K562 (cell line): Measurements from ENCODE around the gene NXT1. TPM values are rescaled to one million over a fixed set of nuclear protein-coding genes. Genes with fewer than 3 reads are reported as not detected.

ENCODE experiments used
- ARNT ChIP-seq, 2 experiments: fragments of 450-650 bp; IDR thresholded peaks; 2 replicates each; pipeline ENCODE4 v1.6.1; 2016; ENCODE audit warnings: mild to moderate bottlenecking in 1 of 2
- ATF7 ChIP-seq: fragments of 450-650 bp; IDR thresholded peaks from 2 replicates; pipeline ENCODE4 v1.7.1; 2014; ENCODE audit warnings: mild to moderate bottlenecking, moderate library complexity
- C11orf30 ChIP-seq: fragments of 450-650 bp; IDR thresholded peaks from 2 replicates; pipeline ENCODE4 v1.6.1; 2016; ENCODE audit warnings: low read depth, mild to moderate bottlenecking
- CHD1 ChIP-seq: fragments of 200-600 bp; sonication (generic); IDR thresholded peaks from one replicate; pipeline ENCODE4 v1.6.1; 2012; ENCODE audit warnings: mild to moderate bottlenecking, moderate library complexity, low read length, inconsistent platforms
- CHD4 ChIP-seq: fragments of 200-600 bp; sonication (generic); IDR thresholded peaks from 3 replicates; pipeline ENCODE4 v1.6.1; 2012; ENCODE audit warnings: low read depth, mild to moderate bottlenecking, mixed read lengths, low read length, inconsistent platforms; ENCODE audit not compliant: insufficient read depth, insufficient replicate concordance, poor library complexity, severe bottlenecking
- GATAD2A ChIP-seq: fragments of 450-650 bp; IDR thresholded peaks from 2 replicates; pipeline ENCODE4 v1.6.1; 2017
- HEY1 ChIP-seq: fragments of 250-450 bp; sonication (Bioruptor Pico); IDR thresholded peaks from 2 replicates; pipeline ENCODE4 v1.5.0; 2020; ENCODE audit warnings: mild to moderate bottlenecking, moderate library complexity, borderline replicate concordance
- KDM2B ChIP-seq: fragments of 250-450 bp; sonication (Bioruptor Pico); IDR thresholded peaks from 2 replicates; pipeline ENCODE4 v1.8.0; 2021; ENCODE audit warnings: mild to moderate bottlenecking, moderate library complexity
- KLF1 ChIP-seq: fragments of 450-650 bp; IDR thresholded peaks from 2 replicates; pipeline ENCODE4 v1.6.1; 2016; ENCODE audit warnings: missing genetic modification characterization, missing compliant biosample characterization
- RAD51 ChIP-seq: fragments of 450-650 bp; IDR thresholded peaks from 2 replicates; pipeline ENCODE4 v1.7.1; 2016; ENCODE audit warnings: low read depth, mild to moderate bottlenecking, borderline replicate concordance
- SMAD3 ChIP-seq: fragments of 450-650 bp; formaldehyde crosslinking; conservative IDR thresholded peaks from 2 replicates; pipeline ENCODE4 v1.4.0; 2020; ENCODE audit warnings: mild to moderate bottlenecking
- STAT5B ChIP-seq: fragments of 250-450 bp; sonication (Bioruptor Pico); IDR thresholded peaks from 2 replicates; pipeline ENCODE4 v1.8.0; 2021; ENCODE audit warnings: mild to moderate bottlenecking, inconsistent platforms
- XRCC4 ChIP-seq: IDR thresholded peaks from one replicate; pipeline ENCODE4 v1.6.1; 2011; ENCODE audit not compliant: insufficient read depth, insufficient read length; ENCODE audit errors: extremely low read depth
- XRCC5 ChIP-seq: fragments of 200-400 bp; formaldehyde crosslinking; IDR thresholded peaks from 2 replicates; pipeline ENCODE4 v1.6.1; 2017; ENCODE audit warnings: low read depth, mild to moderate bottlenecking, low read length
- ZBTB8A ChIP-seq: fragments of 450-650 bp; IDR thresholded peaks from 2 replicates; pipeline ENCODE4 v1.6.1; 2018; ENCODE audit warnings: mild to moderate bottlenecking, moderate library complexity; ENCODE audit not compliant: partially characterized antibody
- ZFX ChIP-seq: sonication (generic); formaldehyde crosslinking; IDR thresholded peaks from 2 replicates; pipeline ENCODE4 v1.8.0; 2022; ENCODE audit warnings: mild to moderate bottlenecking, missing genetic modification reagents, moderate library complexity
- ZNF12 ChIP-seq: sonication (generic); formaldehyde crosslinking; IDR thresholded peaks from 2 replicates; pipeline ENCODE4 v1.4.0; 2020; ENCODE audit warnings: mild to moderate bottlenecking, missing genetic modification reagents
- ZNF3 ChIP-seq: fragments of 250-450 bp; sonication (Bioruptor Pico); IDR thresholded peaks from 2 replicates; pipeline ENCODE4 v1.5.0; 2021; ENCODE audit warnings: mild to moderate bottlenecking, moderate library complexity
- ZNF41 ChIP-seq: fragments of 250-450 bp; sonication (Bioruptor Pico); conservative IDR thresholded peaks from 2 replicates; pipeline ENCODE4 v1.4.0; 2020; ENCODE audit warnings: mild to moderate bottlenecking
- ZNF77 ChIP-seq: fragments of 250-450 bp; sonication (Bioruptor Pico); IDR thresholded peaks from 2 replicates; pipeline ENCODE4 v1.5.0; 2020
- ZNF785 ChIP-seq: fragments of 250-450 bp; sonication (Bioruptor Pico); IDR thresholded peaks from 2 replicates; pipeline ENCODE4 v1.4.0; 2020; ENCODE audit warnings: mild to moderate bottlenecking
- polyA plus RNA-seq, 8 experiments: library from polyadenylated mRNA; depleted of rRNA in 4 of 8; stranded (reverse) in 5 of 8; unstranded in 3 of 8; fragments of >200 nt; fragmentation: Nextera tagmentation in 2 of 8; fragmentation: Illumina TruSeq in 1 of 8; extraction: Ambion mirVana in 2 of 8; extraction: Trizol in 1 of 8; gene quantifications; 2 replicates each; pipeline versions ENCODE4 v1.2.1 to v1.2.3, GENCODE V29; 2011 to 2014; ENCODE audit warnings: inconsistent platforms in 1 of 8, missing spikeins in 1 of 8
- total RNA-seq, 7 experiments: library from RNA; depleted of rRNA in 6 of 7; stranded (reverse); fragments of >200 nt in 6 of 7; fragmentation: Illumina TruSeq in 2 of 7; extraction: Trizol in 2 of 7; gene quantifications; 2 replicates each; pipeline versions ENCODE4 v1.2.1 to v1.2.3, GENCODE V29; 2011 to 2021; ENCODE audit warnings: low replicate concordance in 1 of 7
- TF ChIP-seq, protein P1 (sequence below), 2 experiments: fragments of 450-650 bp; IDR thresholded peaks; 2 replicates each; pipeline ENCODE4 v1.6.1; 2018; ENCODE audit warnings: mild to moderate bottlenecking in 2 of 2, low read depth in 1 of 2; ENCODE audit not compliant: partially characterized antibody in 2 of 2
- TF ChIP-seq, protein P2 (sequence below): fragments of 250-450 bp; sonication (Bioruptor Pico); IDR thresholded peaks from 2 replicates; pipeline ENCODE4 v1.4.0; 2020; ENCODE audit warnings: borderline replicate concordance
- TF ChIP-seq, protein P3 (sequence below): sonication (generic); formaldehyde crosslinking; IDR thresholded peaks from 2 replicates; pipeline ENCODE4 v1.8.1; 2023; ENCODE audit warnings: mild to moderate bottlenecking, missing genetic modification reagents

NXT1 gene
- total and polyA plus RNA-seq, 9 of the 15 experiments (the other 6 are each of a cell fraction or from before 2014, with no cell fraction given), result 7.7 to 50.9 (median 35.6) TPM

DNA sequence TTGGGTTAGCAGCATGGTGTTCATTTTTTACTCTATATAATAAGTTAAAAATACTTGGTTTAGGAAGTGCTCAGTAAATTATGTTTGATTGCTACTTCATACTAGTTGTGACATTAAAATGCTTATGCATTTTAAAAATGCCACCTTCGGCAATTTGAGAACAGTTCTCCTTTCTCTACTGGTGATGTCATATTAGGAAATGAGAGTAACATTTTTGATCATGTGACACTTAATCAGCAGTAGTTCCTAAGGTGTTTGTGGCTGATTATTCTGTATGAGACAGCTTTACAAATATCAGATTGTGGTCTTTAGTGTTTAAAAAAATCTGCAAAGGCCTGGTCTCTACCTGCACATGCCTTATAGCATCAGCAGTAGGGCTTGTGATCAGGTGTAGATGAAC, 15.8 kb downstream of the NXT1 start (continued):
- TF ChIP-seq, protein P1, sequence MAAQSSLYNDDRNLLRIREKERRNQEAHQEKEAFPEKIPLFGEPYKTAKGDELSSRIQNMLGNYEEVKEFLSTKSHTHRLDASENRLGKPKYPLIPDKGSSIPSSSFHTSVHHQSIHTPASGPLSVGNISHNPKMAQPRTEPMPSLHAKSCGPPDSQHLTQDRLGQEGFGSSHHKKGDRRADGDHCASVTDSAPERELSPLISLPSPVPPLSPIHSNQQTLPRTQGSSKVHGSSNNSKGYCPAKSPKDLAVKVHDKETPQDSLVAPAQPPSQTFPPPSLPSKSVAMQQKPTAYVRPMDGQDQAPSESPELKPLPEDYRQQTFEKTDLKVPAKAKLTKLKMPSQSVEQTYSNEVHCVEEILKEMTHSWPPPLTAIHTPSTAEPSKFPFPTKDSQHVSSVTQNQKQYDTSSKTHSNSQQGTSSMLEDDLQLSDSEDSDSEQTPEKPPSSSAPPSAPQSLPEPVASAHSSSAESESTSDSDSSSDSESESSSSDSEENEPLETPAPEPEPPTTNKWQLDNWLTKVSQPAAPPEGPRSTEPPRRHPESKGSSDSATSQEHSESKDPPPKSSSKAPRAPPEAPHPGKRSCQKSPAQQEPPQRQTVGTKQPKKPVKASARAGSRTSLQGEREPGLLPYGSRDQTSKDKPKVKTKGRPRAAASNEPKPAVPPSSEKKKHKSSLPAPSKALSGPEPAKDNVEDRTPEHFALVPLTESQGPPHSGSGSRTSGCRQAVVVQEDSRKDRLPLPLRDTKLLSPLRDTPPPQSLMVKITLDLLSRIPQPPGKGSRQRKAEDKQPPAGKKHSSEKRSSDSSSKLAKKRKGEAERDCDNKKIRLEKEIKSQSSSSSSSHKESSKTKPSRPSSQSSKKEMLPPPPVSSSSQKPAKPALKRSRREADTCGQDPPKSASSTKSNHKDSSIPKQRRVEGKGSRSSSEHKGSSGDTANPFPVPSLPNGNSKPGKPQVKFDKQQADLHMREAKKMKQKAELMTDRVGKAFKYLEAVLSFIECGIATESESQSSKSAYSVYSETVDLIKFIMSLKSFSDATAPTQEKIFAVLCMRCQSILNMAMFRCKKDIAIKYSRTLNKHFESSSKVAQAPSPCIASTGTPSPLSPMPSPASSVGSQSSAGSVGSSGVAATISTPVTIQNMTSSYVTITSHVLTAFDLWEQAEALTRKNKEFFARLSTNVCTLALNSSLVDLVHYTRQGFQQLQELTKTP (IDR thresholded peaks at IDR 0.05; ENCODE audit: low read depth in 1 of 2, partially characterized antibody in 2 of 2), result no peak
- no peak for TF ChIP-seq STAT5B
- no peak for TF ChIP-seq XRCC5
- TF ChIP-seq CHD1, result no peak
- no peak for TF ChIP-seq ZNF41 (CRISPR knock-in tag)
- TF ChIP-seq ZFX (CRISPR knock-in tag), result no peak
- no peak for TF ChIP-seq KDM2B
- no peak for TF ChIP-seq ZNF77
- TF ChIP-seq XRCC4, result no peak
- TF ChIP-seq, protein P2, sequence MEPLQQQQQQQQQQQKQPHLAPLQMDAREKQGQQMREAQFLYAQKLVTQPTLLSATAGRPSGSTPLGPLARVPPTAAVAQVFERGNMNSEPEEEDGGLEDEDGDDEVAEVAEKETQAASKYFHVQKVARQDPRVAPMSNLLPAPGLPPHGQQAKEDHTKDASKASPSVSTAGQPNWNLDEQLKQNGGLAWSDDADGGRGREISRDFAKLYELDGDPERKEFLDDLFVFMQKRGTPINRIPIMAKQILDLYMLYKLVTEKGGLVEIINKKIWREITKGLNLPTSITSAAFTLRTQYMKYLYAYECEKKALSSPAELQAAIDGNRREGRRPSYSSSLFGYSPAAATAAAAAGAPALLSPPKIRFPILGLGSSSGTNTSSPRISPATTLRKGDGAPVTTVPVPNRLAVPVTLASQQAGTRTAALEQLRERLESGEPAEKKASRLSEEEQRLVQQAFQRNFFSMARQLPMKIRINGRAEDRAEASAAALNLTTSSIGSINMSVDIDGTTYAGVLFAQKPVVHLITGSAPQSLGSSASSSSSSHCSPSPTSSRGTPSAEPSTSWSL, result no peak
- TF ChIP-seq, protein P3, sequence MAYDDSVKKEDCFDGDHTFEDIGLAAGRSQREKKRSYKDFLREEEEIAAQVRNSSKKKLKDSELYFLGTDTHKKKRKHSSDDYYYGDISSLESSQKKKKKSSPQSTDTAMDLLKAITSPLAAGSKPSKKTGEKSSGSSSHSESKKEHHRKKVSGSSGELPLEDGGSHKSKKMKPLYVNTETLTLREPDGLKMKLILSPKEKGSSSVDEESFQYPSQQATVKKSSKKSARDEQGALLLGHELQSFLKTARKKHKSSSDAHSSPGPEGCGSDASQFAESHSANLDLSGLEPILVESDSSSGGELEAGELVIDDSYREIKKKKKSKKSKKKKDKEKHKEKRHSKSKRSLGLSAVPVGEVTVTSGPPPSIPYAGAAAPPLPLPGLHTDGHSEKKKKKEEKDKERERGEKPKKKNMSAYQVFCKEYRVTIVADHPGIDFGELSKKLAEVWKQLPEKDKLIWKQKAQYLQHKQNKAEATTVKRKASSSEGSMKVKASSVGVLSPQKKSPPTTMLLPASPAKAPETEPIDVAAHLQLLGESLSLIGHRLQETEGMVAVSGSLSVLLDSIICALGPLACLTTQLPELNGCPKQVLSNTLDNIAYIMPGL (CRISPR knock-in tag), result no peak
- TF ChIP-seq ZNF12 (CRISPR knock-in tag), result no peak
- TF ChIP-seq ZNF3, result no peak
- no peak for TF ChIP-seq SMAD3 (CRISPR knock-in tag)
- TF ChIP-seq C11orf30, result peak; percentile 85
- TF ChIP-seq ARNT (IDR thresholded peaks at IDR 0.05), result no peak
- TF ChIP-seq CHD4, result no peak
- TF ChIP-seq ATF7, result peak; percentile 94
- no peak for TF ChIP-seq GATAD2A
- no peak for TF ChIP-seq HEY1 (CRISPR knock-in tag)
- peak; percentile 83 for TF ChIP-seq RAD51
- TF ChIP-seq ZBTB8A, result no peak
- TF ChIP-seq ZNF785, result no peak
- no peak for TF ChIP-seq KLF1 (tag)
